ENCODE measurements around the gene PSMB11. TPM values are rescaled to one million over a fixed set of nuclear protein-coding genes. Genes with fewer than 3 reads are reported as not detected.

PSMB11 gene
- total and polyA plus RNA-seq, 2 donors (not counting 3 experiments of a cell fraction or from before 2014, with no cell fraction given) = not detected

DNA sequence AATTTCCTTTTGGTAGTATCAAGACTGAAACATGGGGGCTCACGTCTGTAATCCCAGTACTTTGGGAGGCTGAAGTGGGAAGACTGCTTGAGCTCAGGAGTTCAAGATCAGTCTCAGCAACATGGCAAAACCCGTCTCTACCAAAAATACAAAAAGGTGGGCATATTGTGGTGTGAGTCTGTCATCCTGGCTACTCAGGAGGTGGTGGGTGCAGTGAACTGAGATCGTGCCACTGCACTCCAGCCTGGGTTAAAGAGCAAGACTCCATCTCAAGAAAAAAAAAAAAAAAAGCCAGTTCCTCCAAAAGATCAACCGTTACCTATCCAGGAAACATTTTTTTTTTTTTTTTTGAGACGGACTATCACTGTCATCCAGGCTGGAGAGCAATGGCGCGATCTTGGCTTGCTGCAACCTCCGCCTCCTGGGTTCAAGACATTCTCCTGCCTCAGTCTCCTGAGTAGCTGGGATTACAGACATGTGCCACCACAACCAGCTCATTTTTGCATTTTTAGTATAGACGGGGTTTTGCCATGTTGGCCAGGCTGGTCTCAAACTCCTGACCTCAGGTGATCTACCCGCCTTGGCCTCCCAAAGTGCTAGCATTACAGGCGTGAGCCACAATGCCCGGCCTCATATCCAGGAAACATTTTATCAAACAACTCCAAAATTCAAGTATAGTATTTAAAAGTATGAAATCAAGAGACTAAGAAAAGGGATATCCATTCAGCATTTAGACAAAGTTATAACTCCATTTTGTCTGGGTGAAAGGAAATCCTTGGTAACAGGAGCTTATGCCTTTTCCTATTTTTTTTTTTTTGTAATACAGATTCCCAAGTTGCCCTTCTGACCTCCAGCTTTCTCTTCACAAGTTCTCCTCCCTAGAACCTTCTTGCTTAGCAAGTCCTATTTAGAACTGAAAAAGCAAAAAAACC is 49.5 kb downstream of the PSMB11 start:
- H3K4me3 ChIP-seq (replicated peaks in 1 of 3; ENCODE audit: insufficient read depth in 1 of 3, low read depth in 1 of 3, low read length in 3 of 3) = no peak overlapping the region
- H3K27ac ChIP-seq (ENCODE audit: insufficient read depth, low read depth, low read length) = no peak overlapping the region
- no peaks in the 10 kb centered on the region for H3K27me3 ChIP-seq (ENCODE audit: control insufficient read depth in 2 of 2, insufficient read depth in 2 of 2, low read length in 2 of 2)
- dilution Hi-C loops (cut with MboI; ENCODE audit: extremely low pct_ligation_motif_present, low sequenced_read_pairs) (no loop called here), intact Hi-C loops (cut with micrococcal nuclease) (no loop called here)
- H3K79me2 ChIP-seq (ENCODE audit: control insufficient read depth, insufficient read depth, low read length) = peaks cover 70% of the 10 kb centered on the region
- no peak overlapping the region for H2AFZ ChIP-seq (ENCODE audit: low read depth, low read length)
- peaks cover 8 to 33% of the 10 kb centered on the region in 2 experiments for H3K36me3 ChIP-seq (ENCODE audit: control insufficient read depth in 2 of 2, extremely low read depth in 1 of 2, insufficient read depth in 2 of 2, low read length in 2 of 2)
- no peak overlapping the region for H3K9ac ChIP-seq (replicated peaks; ENCODE audit: extremely low read depth, insufficient read depth, low read length)
- H3K9me1 ChIP-seq (replicated peaks; ENCODE audit: control insufficient read depth, extremely low read depth, insufficient read depth, low read length) = no peaks in the 10 kb centered on the region
- no peak for FAIRE-seq
- H3K4me1 ChIP-seq (ENCODE audit: control insufficient read depth, extremely low read depth, insufficient read depth, low read length) = peaks cover 28% of the 10 kb centered on the region
- peaks cover 4% of the 10 kb centered on the region for H4K20me1 ChIP-seq (replicated peaks; ENCODE audit: control insufficient read depth, extremely low read depth, insufficient read depth, low read length)
- TF ChIP-seq FOS (IDR thresholded peaks at IDR 0.05; ENCODE audit: borderline replicate concordance, insufficient read depth, low read length) (no peak), POLR2AphosphoS5 (IDR thresholded peaks at IDR 0.05; ENCODE audit: insufficient read depth, low read depth, low read length) (no peak), MAX (IDR thresholded peaks at IDR 0.05; ENCODE audit: insufficient read depth, insufficient read length) (no peak), POLR2A (IDR thresholded peaks at IDR 0.05; ENCODE audit: low read depth, low read length) (no peak), MYC (IDR thresholded peaks at IDR 0.05; ENCODE audit: low read depth, low read length) (no peak), JUN (IDR thresholded peaks at IDR 0.05; ENCODE audit: borderline replicate concordance, insufficient read depth, insufficient read length, low read depth) (no peak), EZH2 (IDR thresholded peaks at IDR 0.05; ENCODE audit: borderline replicate concordance, low read depth, low read length, severe bottlenecking) (no peak), GATA2 (IDR thresholded peaks at IDR 0.05; ENCODE audit: insufficient read depth, insufficient read length, low read depth, low read length) (no peak), CTCF (IDR thresholded peaks at IDR 0.05; ENCODE audit: extremely low read depth in 1 of 2, insufficient read depth in 1 of 2, low read depth in 1 of 2, low read length in 2 of 2) (no peak)
- BruUV-seq (replicated peaks) = no TSS peak
- DNase-seq (ENCODE audit: low read depth, low spot score) = no peak
- ChIA-PET POLR2A (interaction anchor here (0.7 kb wide), 1 partner anchor 13 kb away, joined by 4 read pairs; no protein-coding TSS in a partner anchor), CTCF (interaction anchor here (0.8 to 4.6 kb wide), 10 partner anchors 9 to 105 kb away, joined by 3 to 43 read pairs (median 5); no protein-coding TSS in a partner anchor)
- H3K9me3 ChIP-seq (replicated peaks; ENCODE audit: control insufficient read depth, insufficient read depth, low read length) = no peaks in the 10 kb centered on the region
- H3K4me2 ChIP-seq (ENCODE audit: insufficient read depth, low read length) = no peak overlapping the region
